ENCODE data around the gene GSC.
A peak's percentile ranks its signal among the peaks of the same experiment; 100 is the strongest.

Gene GSC

GRCh38 chr14:94771158-94771905, 1.4 kb upstream of the GSC start:
- no peaks in the 10 kb centered on the region for H3K27me3 ChIP-seq (replicated peaks; ENCODE audit: control insufficient read depth, insufficient read depth, low read length)
- no peak for DNase-seq (ENCODE audit: low read depth)
- no peak overlapping the region for H3K9ac ChIP-seq (ENCODE audit: low read length)
- H3K36me3 ChIP-seq (ENCODE audit: control insufficient read depth, insufficient read depth, low read length, severe bottlenecking), result peaks cover 5% of the 10 kb centered on the region
- no peaks in the 10 kb centered on the region for H3K9me3 ChIP-seq (ENCODE audit: control insufficient read depth, low read length)
- no peak overlapping the region for H3K4me3 ChIP-seq (ENCODE audit: low read length)
- H3K4me1 ChIP-seq (ENCODE audit: control insufficient read depth, insufficient read depth, low read length), result peaks cover 12% of the 10 kb centered on the region

- Histone ChIP-seq H3K4me3 (ENCODE audit: low read length) (peak overlapping the region; percentile 86), H3K9me3 (ENCODE audit: control insufficient read depth, low read length) (no peaks in the 10 kb centered on the region), H3K36me3 (ENCODE audit: control insufficient read depth, insufficient read depth, low read length, severe bottlenecking) (peaks cover 5% of the 10 kb centered on the region), H3K9ac (ENCODE audit: low read length) (peak overlapping the region; percentile 86), H3K27me3 (replicated peaks; ENCODE audit: control insufficient read depth, insufficient read depth, low read length) (no peaks in the 10 kb centered on the region), H3K4me1 (ENCODE audit: control insufficient read depth, insufficient read depth, low read length) (peaks cover 9% of the 10 kb centered on the region)
- DNase-seq (ENCODE audit: low read depth), result no peak
These were observed 873 bp upstream of the GSC start for GRCh38 chr14:94770815-94771157.

- Histone ChIP-seq H3K4me3 (ENCODE audit: low read length) (peak overlapping the region; percentile 86), H3K36me3 (ENCODE audit: control insufficient read depth, insufficient read depth, low read length, severe bottlenecking) (peaks cover 5% of the 10 kb centered on the region), H3K27me3 (replicated peaks; ENCODE audit: control insufficient read depth, insufficient read depth, low read length) (no peaks in the 10 kb centered on the region), H3K9me3 (ENCODE audit: control insufficient read depth, low read length) (no peaks in the 10 kb centered on the region), H3K9ac (ENCODE audit: low read length) (peak overlapping the region; percentile 86), H3K4me1 (ENCODE audit: control insufficient read depth, insufficient read depth, low read length) (peaks cover 7% of the 10 kb centered on the region)
- no peak for DNase-seq (ENCODE audit: low read depth)
These were observed 387 bp upstream of the GSC start for GRCh38 chr14:94770251-94770749.

GRCh38 chr14:94768521-94769390, 1.2 kb downstream of the GSC start:
- Histone ChIP-seq H3K4me1 (ENCODE audit: control insufficient read depth, insufficient read depth, low read length) (peaks cover 7% of the 10 kb centered on the region), H3K9ac (ENCODE audit: low read length) (peak overlapping the region; percentile 86)
- peak; percentile 61 for DNase-seq (ENCODE audit: low read depth)

GRCh38 chr14:94768141-94768520, 1.8 kb downstream of the GSC start:
- H3K9ac ChIP-seq (ENCODE audit: low read length), result peak overlapping the region; percentile 86
- peak overlapping the region; percentile 86 for H3K4me3 ChIP-seq (ENCODE audit: low read length)
- DNase-seq (ENCODE audit: low read depth), result no peak
- peaks cover 5% of the 10 kb centered on the region for H3K36me3 ChIP-seq (ENCODE audit: control insufficient read depth, insufficient read depth, low read length, severe bottlenecking)
- no peaks in the 10 kb centered on the region for H3K9me3 ChIP-seq (ENCODE audit: control insufficient read depth, low read length)
- no peaks in the 10 kb centered on the region for H3K27me3 ChIP-seq (replicated peaks; ENCODE audit: control insufficient read depth, insufficient read depth, low read length)
- peaks cover 7% of the 10 kb centered on the region for H3K4me1 ChIP-seq (ENCODE audit: control insufficient read depth, insufficient read depth, low read length)

More at GRCh38 chr14:94768521-94769390, 1.2 kb downstream of the GSC start:
- Histone ChIP-seq H3K27me3 (replicated peaks; ENCODE audit: control insufficient read depth, insufficient read depth, low read length) (no peaks in the 10 kb centered on the region), H3K4me3 (ENCODE audit: low read length) (peak overlapping the region; percentile 86), H3K9me3 (ENCODE audit: control insufficient read depth, low read length) (no peaks in the 10 kb centered on the region), H3K36me3 (ENCODE audit: control insufficient read depth, insufficient read depth, low read length, severe bottlenecking) (peaks cover 5% of the 10 kb centered on the region)

GRCh38 chr14:94767321-94767878, 2.5 kb downstream of the GSC start:
- Histone ChIP-seq H3K9me3 (ENCODE audit: control insufficient read depth, low read length) (no peaks in the 10 kb centered on the region), H3K9ac (ENCODE audit: low read length) (no peak overlapping the region), H3K4me3 (ENCODE audit: low read length) (no peak overlapping the region), H3K36me3 (ENCODE audit: control insufficient read depth, insufficient read depth, low read length, severe bottlenecking) (peaks cover 5% of the 10 kb centered on the region), H3K4me1 (ENCODE audit: control insufficient read depth, insufficient read depth, low read length) (peaks cover 7% of the 10 kb centered on the region), H3K27me3 (replicated peaks; ENCODE audit: control insufficient read depth, insufficient read depth, low read length) (no peaks in the 10 kb centered on the region)
- no peak for DNase-seq (ENCODE audit: low read depth)

- H3K4me3 ChIP-seq (ENCODE audit: low read length), result no peak overlapping the region
- peaks cover 17% of the 10 kb centered on the region for H3K4me1 ChIP-seq (ENCODE audit: control insufficient read depth, insufficient read depth, low read length)
- no peak overlapping the region for H3K9ac ChIP-seq (ENCODE audit: low read length)
- no peaks in the 10 kb centered on the region for H3K27me3 ChIP-seq (replicated peaks; ENCODE audit: control insufficient read depth, insufficient read depth, low read length)
- no peaks in the 10 kb centered on the region for H3K9me3 ChIP-seq (ENCODE audit: control insufficient read depth, low read length)
- DNase-seq (ENCODE audit: low read depth), result no peak
- H3K36me3 ChIP-seq (ENCODE audit: control insufficient read depth, insufficient read depth, low read length, severe bottlenecking), result peaks cover 5% of the 10 kb centered on the region
These were observed 5.3 kb downstream of the GSC start for GRCh38 chr14:94764573-94764972.

GRCh38 chr14:94762431-94762830, 7.5 kb downstream of the GSC start:
- Histone ChIP-seq H3K9ac (ENCODE audit: low read length) (no peak overlapping the region), H3K9me3 (ENCODE audit: control insufficient read depth, low read length) (no peaks in the 10 kb centered on the region), H3K4me3 (ENCODE audit: low read length) (no peak overlapping the region), H3K36me3 (ENCODE audit: control insufficient read depth, insufficient read depth, low read length, severe bottlenecking) (peaks cover 5% of the 10 kb centered on the region), H3K4me1 (ENCODE audit: control insufficient read depth, insufficient read depth, low read length) (peaks cover 10% of the 10 kb centered on the region), H3K27me3 (replicated peaks; ENCODE audit: control insufficient read depth, insufficient read depth, low read length) (no peaks in the 10 kb centered on the region)
- no peak for DNase-seq (ENCODE audit: low read depth)

GRCh38 chr14:94761997-94762377, 7.9 kb downstream of the GSC start:
- Histone ChIP-seq H3K4me1 (ENCODE audit: control insufficient read depth, insufficient read depth, low read length) (peaks cover 10% of the 10 kb centered on the region), H3K4me3 (ENCODE audit: low read length) (no peak overlapping the region), H3K36me3 (ENCODE audit: control insufficient read depth, insufficient read depth, low read length, severe bottlenecking) (peaks cover under 1% of the 10 kb centered on the region), H3K9ac (ENCODE audit: low read length) (no peak overlapping the region), H3K27me3 (replicated peaks; ENCODE audit: control insufficient read depth, insufficient read depth, low read length) (no peaks in the 10 kb centered on the region), H3K9me3 (ENCODE audit: control insufficient read depth, low read length) (no peaks in the 10 kb centered on the region)
- DNase-seq (ENCODE audit: low read depth), result no peak

GRCh38 chr14:94761348-94761996, 8.4 kb downstream of the GSC start:
- Histone ChIP-seq H3K9ac (ENCODE audit: low read length) (no peak overlapping the region), H3K4me3 (ENCODE audit: low read length) (no peak overlapping the region), H3K9me3 (ENCODE audit: control insufficient read depth, low read length) (no peaks in the 10 kb centered on the region), H3K36me3 (ENCODE audit: control insufficient read depth, insufficient read depth, low read length, severe bottlenecking) (no peaks in the 10 kb centered on the region), H3K27me3 (replicated peaks; ENCODE audit: control insufficient read depth, insufficient read depth, low read length) (no peaks in the 10 kb centered on the region), H3K4me1 (ENCODE audit: control insufficient read depth, insufficient read depth, low read length) (peaks cover 12% of the 10 kb centered on the region)
- DNase-seq (ENCODE audit: low read depth), result no peak
